PC-9 (cell line): Measurements from ENCODE around the gene PPM1N. TPM values are rescaled to one million over a fixed set of nuclear protein-coding genes. Genes with fewer than 3 reads are reported as not detected.

ENCODE experiments used
- BruUV-seq: library from RNA; stranded (reverse); fragments of 400-500 nt; replicated peaks from 2 replicates; lab custom pipeline; 2021; lab: Mats Ljungman, UMichigan
- CTCF ChIA-PET: fragments of 300-600 bp; sonication (Branson Sonifier 250); formaldehyde crosslinking; loops from one replicate; lab custom pipeline; 2022; ENCODE audit warnings: antibody characterized with exemption; lab: Charles Lee
- POLR2A ChIA-PET: fragments of 300-600 bp; sonication (Branson Sonifier 250); formaldehyde crosslinking; loops from one replicate; lab custom pipeline; 2022; ENCODE audit warnings: antibody characterized with exemption; ENCODE audit not compliant: unreplicated experiment; lab: Charles Lee
- DNase-seq, 2 experiments: peaks; one replicate each; pipeline versions ENCODE4 v3.0.0 to v3.0.0-alpha.2; 2015 to 2022; ENCODE audit warnings: mixed read lengths in 1 of 2
- H2AFZ ChIP-seq: fragments of 200-600 bp; sonication (generic); 2 replicates; pipeline ENCODE4 v1.8.1; 2017; ENCODE audit warnings: antibody characterized with exemption
- H3F3A ChIP-seq: fragments of 200-600 bp; sonication (generic); 2 replicates; pipeline ENCODE4 v1.8.1; 2017; ENCODE audit warnings: antibody characterized with exemption, mild to moderate bottlenecking, low read depth; ENCODE audit not compliant: insufficient read depth
- H3K27ac ChIP-seq: fragments of 200-600 bp; sonication (generic); 2 replicates; pipeline ENCODE4 v1.6.1; 2016; ENCODE audit warnings: mixed run types
- H3K27me3 ChIP-seq: fragments of 200-600 bp; sonication (generic); 2 replicates; pipeline ENCODE4 v1.6.1; 2016; ENCODE audit warnings: low read depth, mixed run types; ENCODE audit not compliant: insufficient read depth
- H3K36me3 ChIP-seq: fragments of 200-600 bp; sonication (generic); 2 replicates; pipeline ENCODE4 v1.6.1; 2016; ENCODE audit warnings: low read depth, mixed run types
- H3K4me1 ChIP-seq: fragments of 200-600 bp; sonication (generic); replicated peaks from 2 replicates; pipeline ENCODE4 v1.6.1; 2016; ENCODE audit warnings: mixed run types; ENCODE audit not compliant: insufficient read depth
- H3K4me2 ChIP-seq: fragments of 200-600 bp; sonication (generic); 2 replicates; pipeline ENCODE4 v1.6.1; 2017; ENCODE audit warnings: mixed run types
- H3K4me3 ChIP-seq: fragments of 200-600 bp; sonication (generic); 2 replicates; pipeline ENCODE4 v1.6.1; 2016; ENCODE audit warnings: mixed run types
- H3K79me2 ChIP-seq: fragments of 200-600 bp; sonication (generic); 2 replicates; pipeline ENCODE4 v1.6.1; 2017; ENCODE audit warnings: low read depth, mixed run types
- H3K9me2 ChIP-seq: fragments of 200-600 bp; sonication (generic); 2 replicates; pipeline ENCODE4 v1.8.1; 2017; ENCODE audit warnings: mild to moderate bottlenecking; ENCODE audit not compliant: insufficient read depth
- H3K9me3 ChIP-seq: fragments of 200-600 bp; sonication (generic); 2 replicates; pipeline ENCODE4 v1.8.1; 2016; ENCODE audit warnings: low read depth; ENCODE audit not compliant: insufficient read depth
- H4K20me1 ChIP-seq: fragments of 200-600 bp; sonication (generic); 2 replicates; pipeline ENCODE4 v1.8.1; 2017; ENCODE audit not compliant: insufficient read depth
- CTCF ChIP-seq: fragments of 200-600 bp; sonication (generic); conservative IDR thresholded peaks from 2 replicates; pipeline ENCODE4 v1.6.1; 2017; ENCODE audit warnings: mixed run types, antibody characterized with exemption, mild to moderate bottlenecking, moderate library complexity
- EZH2 ChIP-seq: fragments of 200-600 bp; sonication (generic); IDR thresholded peaks from 2 replicates; pipeline ENCODE4 v1.8.0; 2017; ENCODE audit warnings: antibody characterized with exemption, low read depth
- intact Hi-C: fragments of 100-400 bp; cut with micrococcal nuclease; formaldehyde crosslinking; loops from one replicate; pipeline ENCODE4 v1.10.0; 2022; ENCODE audit not compliant: unreplicated experiment
- total RNA-seq: library from RNA; stranded (reverse); gene quantifications from 2 replicates; pipeline ENCODE4 v1.2.3, GENCODE V29; 2021

Gene PPM1N
- total RNA-seq, 1 experiment from 2014 or later: 5.0 TPM

- Histone ChIP-seq H3K27ac (no peak overlapping the region), H3K9me3 (no peaks in the 10 kb centered on the region), H3K4me1 (no peaks in the 10 kb centered on the region), H4K20me1 (no peaks in the 10 kb centered on the region), H3K27me3 (no peaks in the 10 kb centered on the region), H3K4me3 (no peak overlapping the region), H3F3A (peaks cover 42% of the 10 kb centered on the region), H3K9me2 (no peaks in the 10 kb centered on the region), H3K79me2 (no peaks in the 10 kb centered on the region), H3K4me2 (no peak overlapping the region), H3K36me3 (no peaks in the 10 kb centered on the region), H2AFZ (no peak overlapping the region)
- no TSS peak for BruUV-seq
- TF ChIP-seq EZH2 (no peak), CTCF (no peak)
- DNase-seq: no peak
- intact Hi-C loops: no loop called here
- ChIA-PET POLR2A (no interaction called here), CTCF (interaction anchor here (0.6 to 0.7 kb wide), 3 partner anchors 52 to 153 kb away, joined by 4 to 9 read pairs (median 4); no protein-coding TSS in a partner anchor)
These were observed 8.9 kb upstream of the PPM1N start for GRCh38 chr19:45489216-45489855.

GRCh38 chr19:45492137-45492626 lies 6.1 kb upstream of the PPM1N start:
- TF ChIP-seq EZH2 (no peak), CTCF (no peak)
- Histone ChIP-seq H3K9me3 (no peaks in the 10 kb centered on the region), H3K36me3 (no peaks in the 10 kb centered on the region), H3K4me2 (peak overlapping the region; percentile 79), H2AFZ (no peak overlapping the region), H3K27ac (no peak overlapping the region), H3K9me2 (no peaks in the 10 kb centered on the region), H3K4me3 (peak overlapping the region; percentile 61), H3F3A (peaks cover 42% of the 10 kb centered on the region), H3K4me1 (peaks cover 8% of the 10 kb centered on the region; the same call in 1 of the 2 replicates), H3K79me2 (no peaks in the 10 kb centered on the region), H3K27me3 (no peaks in the 10 kb centered on the region), H4K20me1 (0 out of 2 replicates have a peak, but pooled peaks cover 3% of the 10 kb centered on the region)
- no peak for DNase-seq
- intact Hi-C loops: loop anchor here (2.0 kb wide), 2 partner anchors 37 to 151 kb away; no protein-coding TSS in a partner anchor
- ChIA-PET POLR2A (no interaction called here), CTCF (interaction anchor here (0.6 kb wide), 1 partner anchor 184 kb away, joined by 8 read pairs; no protein-coding TSS in a partner anchor)
- TSS peak; percentile 26 for BruUV-seq

- Histone ChIP-seq H2AFZ (peak overlapping the region; percentile 79), H3F3A (peaks cover 43% of the 10 kb centered on the region), H3K4me3 (peak overlapping the region; percentile 61), H3K36me3 (no peaks in the 10 kb centered on the region), H3K4me2 (peak overlapping the region; percentile 79), H3K27ac (peak overlapping the region; percentile 11; the same call in 1 of the 2 replicates), H3K27me3 (no peaks in the 10 kb centered on the region), H3K4me1 (peaks cover 11% of the 10 kb centered on the region; the same call in 1 of the 2 replicates), H3K9me3 (no peaks in the 10 kb centered on the region), H4K20me1 (0 out of 2 replicates have a peak, but pooled peaks cover 3% of the 10 kb centered on the region), H3K9me2 (no peaks in the 10 kb centered on the region), H3K79me2 (no peaks in the 10 kb centered on the region)
- no TSS peak for BruUV-seq
- ChIA-PET POLR2A (interaction anchor here (0.5 to 0.6 kb wide), 3 partner anchors 88 to 400 kb away, joined by 4 read pairs; partner anchors contain the start of gene PPP1R13L), CTCF (interaction anchor here (0.6 kb wide), 3 partner anchors 11 to 279 kb away, joined by 3 to 8 read pairs (median 6); no protein-coding TSS in a partner anchor)
- peak; percentile 72 to 78 for DNase-seq
- intact Hi-C loops: loop anchor here (2.0 kb wide), 2 partner anchors 36 to 150 kb away; no protein-coding TSS in a partner anchor
- TF ChIP-seq EZH2 (no peak), CTCF (no peak)
These were observed 5.4 kb upstream of the PPM1N start for GRCh38 chr19:45492627-45493470.
